Measurements from ENCODE around the gene JPT1. TPM values are rescaled to one million over a fixed set of nuclear protein-coding genes. Genes with fewer than 3 reads are reported as not detected.

JPT1 gene
- total and polyA plus RNA-seq, 7 donors, result 17.5 to 627 (median 19.1) TPM

DNA sequence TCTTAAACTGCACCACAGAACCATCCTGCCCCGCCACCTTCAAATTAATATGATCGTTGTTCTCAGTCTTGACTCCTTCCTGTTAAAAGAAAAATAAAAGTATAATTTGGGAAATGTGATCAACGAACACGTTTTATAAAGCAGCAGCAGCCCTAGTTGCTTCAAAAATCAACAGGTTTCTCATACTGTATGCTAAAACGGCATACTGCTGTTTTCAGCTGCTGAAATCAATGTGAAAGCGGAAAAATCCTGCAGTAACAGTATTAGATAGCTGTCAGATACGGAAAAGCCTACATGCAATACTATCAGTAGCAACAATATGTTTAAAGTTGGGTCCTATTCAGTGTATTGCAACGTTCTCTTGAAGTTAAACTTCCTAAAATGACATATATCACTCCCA, 26.8 kb upstream of the JPT1 start:
- TF ChIP-seq POLR2A (IDR thresholded peaks at IDR 0.05), result no peak
- TF ChIP-seq CTCF (IDR thresholded peaks at IDR 0.05), result no peak
- no peak for TF ChIP-seq EP300 (IDR thresholded peaks at IDR 0.05)
- no peak for TF ChIP-seq POLR2AphosphoS5 (IDR thresholded peaks at IDR 0.05)
- H3K9me3 ChIP-seq, result no peaks in the 10 kb centered on the region
- H3K4me1 ChIP-seq, result peaks cover 0 to 37% (median 25%) of the 10 kb centered on the region in 4 donors
- intact Hi-C loops (cut with DNase I), result loop anchor here (5.0 kb wide), 3 partner anchors 49 to 134 kb away; partner anchors contain the start of genes ATP5PD, KCTD2 and NT5C
- WGBS, 2 donors, result 8 to 10% methylated on average over 8 of the region's 8 CpGs
- peak overlapping the region; percentile 92 to 99 (median 98) for H3K27ac ChIP-seq
- peak overlapping the region; percentile 79 to 100 (median 100) for H3K4me3 ChIP-seq
- H3K36me3 ChIP-seq, result peaks cover 4 to 31% (median 13%) of the 10 kb centered on the region in 4 donors
- DNase-seq, result no peak
- H3K27me3 ChIP-seq, result no peaks in the 10 kb centered on the region

- intact Hi-C loops (cut with DNase I), result no loop called here
- Histone ChIP-seq H3K9me3 (no peaks in the 10 kb centered on the region), H3K4me1 (peaks cover 0 to 33% (median 23%) of the 10 kb centered on the region in 4 donors), H3K36me3 (peaks cover 16 to 58% (median 38%) of the 10 kb centered on the region in 4 donors), H3K27ac (no peak overlapping the region), H3K27me3 (no peaks in the 10 kb centered on the region), H3K4me3 (no peak overlapping the region)
- TF ChIP-seq POLR2AphosphoS5 (IDR thresholded peaks at IDR 0.05) (no peak), CTCF (IDR thresholded peaks at IDR 0.05) (no peak), POLR2A (IDR thresholded peaks at IDR 0.05) (no peak), EP300 (IDR thresholded peaks at IDR 0.05) (no peak)
- DNase-seq, result no peak
- WGBS, 2 donors, result 86 to 92% methylated on average over 6 of the region's 6 CpGs
These were observed 24.1 kb upstream of the JPT1 start for GRCh38 chr17:75178453-75178852.

DNA sequence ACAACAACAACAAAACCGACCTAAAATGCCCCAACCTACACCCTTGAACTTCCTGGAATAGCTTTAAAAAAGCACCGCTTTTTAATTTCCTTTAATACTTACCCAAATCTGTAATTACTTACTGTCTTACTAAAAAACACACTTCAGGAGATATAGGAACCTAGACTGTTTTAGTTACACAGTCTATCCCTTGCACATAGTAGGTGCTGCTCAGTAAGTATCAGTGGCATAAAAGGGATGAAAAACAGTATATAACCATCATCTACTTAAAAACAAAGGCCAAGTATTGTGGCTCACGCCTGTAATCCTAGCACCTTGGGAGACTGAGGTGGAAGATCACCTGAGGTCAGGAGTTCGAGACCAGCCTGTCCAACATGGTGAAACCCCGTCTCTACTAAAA, 22.3 kb upstream of the JPT1 start:
- no peak for DNase-seq
- no peak overlapping the region for H3K27ac ChIP-seq
- 83 to 89% methylated on average over 5 of the region's 5 CpGs for WGBS, 2 donors
- H3K27me3 ChIP-seq, result no peaks in the 10 kb centered on the region
- intact Hi-C loops (cut with DNase I), result no loop called here
- TF ChIP-seq CTCF (IDR thresholded peaks at IDR 0.05) (no peak), EP300 (IDR thresholded peaks at IDR 0.05) (no peak), POLR2AphosphoS5 (IDR thresholded peaks at IDR 0.05) (no peak), POLR2A (IDR thresholded peaks at IDR 0.05) (no peak)
- no peak overlapping the region for H3K4me3 ChIP-seq
- peaks cover 0 to 33% (median 23%) of the 10 kb centered on the region in 4 donors for H3K4me1 ChIP-seq
- no peaks in the 10 kb centered on the region for H3K9me3 ChIP-seq
- H3K36me3 ChIP-seq, result peaks cover 25 to 76% (median 46%) of the 10 kb centered on the region in 4 donors

DNA sequence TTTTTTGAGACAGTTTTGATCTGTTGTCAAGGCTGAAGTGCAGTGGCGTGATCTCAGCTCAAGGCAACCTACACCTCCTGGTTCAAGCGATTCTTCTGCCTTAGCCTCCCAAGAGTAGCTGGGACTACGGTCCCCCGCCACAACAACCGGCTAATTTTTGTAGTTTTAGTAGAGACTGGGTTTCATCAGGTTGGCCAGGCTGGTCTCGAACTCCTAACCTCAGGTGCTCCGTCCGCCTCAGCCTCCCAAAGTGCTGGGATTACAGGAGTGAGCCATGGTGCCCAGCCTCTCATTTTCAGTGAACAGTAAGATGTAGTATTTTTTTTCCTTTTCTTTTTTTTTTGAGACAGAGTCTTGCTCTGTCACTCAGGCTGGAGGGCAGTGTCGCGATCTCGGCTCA, 20.7 kb upstream of the JPT1 start:
- Histone ChIP-seq H3K9me3 (no peaks in the 10 kb centered on the region), H3K27ac (no peak overlapping the region), H3K4me3 (no peak overlapping the region), H3K27me3 (no peaks in the 10 kb centered on the region), H3K36me3 (peaks cover 25 to 88% (median 45%) of the 10 kb centered on the region in 4 donors), H3K4me1 (peaks cover 0 to 31% (median 9%) of the 10 kb centered on the region in 4 donors)
- intact Hi-C loops (cut with DNase I), result no loop called here
- TF ChIP-seq POLR2AphosphoS5 (IDR thresholded peaks at IDR 0.05) (no peak), CTCF (IDR thresholded peaks at IDR 0.05) (no peak), EP300 (IDR thresholded peaks at IDR 0.05) (no peak), POLR2A (IDR thresholded peaks at IDR 0.05) (no peak)
- WGBS, 2 donors, result 95% methylated on average over 11 of the region's 11 CpGs
- DNase-seq, result no peak

DNA sequence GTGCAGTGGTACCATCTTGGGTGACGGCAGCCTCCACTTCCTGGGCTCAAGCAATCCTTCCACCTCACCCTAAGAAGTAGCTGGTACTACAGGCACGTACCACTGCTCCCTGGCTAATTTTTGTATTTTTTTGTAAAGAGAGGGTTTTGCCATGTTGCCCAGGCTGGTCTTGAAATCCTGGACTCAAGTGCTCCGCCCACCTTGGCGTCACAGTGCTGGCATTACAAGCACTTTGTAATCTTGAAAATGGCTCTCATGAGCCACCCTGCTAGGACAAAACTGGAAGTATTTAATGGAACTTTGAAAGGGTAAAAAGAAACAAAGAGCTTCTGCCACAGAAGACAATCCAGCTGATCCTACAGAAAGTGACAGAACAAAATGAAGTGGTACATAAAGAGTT, 19.2 kb upstream of the JPT1 start:
- H3K36me3 ChIP-seq, result peaks cover 25 to 87% (median 45%) of the 10 kb centered on the region in 4 donors
- intact Hi-C loops (cut with DNase I), result no loop called here
- no peak for DNase-seq
- no peak for TF ChIP-seq POLR2A (IDR thresholded peaks at IDR 0.05)
- TF ChIP-seq CTCF (IDR thresholded peaks at IDR 0.05), result no peak
- no peak for TF ChIP-seq EP300 (IDR thresholded peaks at IDR 0.05)
- TF ChIP-seq POLR2AphosphoS5 (IDR thresholded peaks at IDR 0.05), result no peak
- H3K27me3 ChIP-seq, result no peaks in the 10 kb centered on the region
- WGBS, 2 donors, result 86 to 89% methylated on average over 4 of the region's 4 CpGs
- no peak overlapping the region for H3K27ac ChIP-seq
- no peak overlapping the region for H3K4me3 ChIP-seq
- no peaks in the 10 kb centered on the region for H3K9me3 ChIP-seq
- H3K4me1 ChIP-seq, result peaks cover 0 to 17% (median 2%) of the 10 kb centered on the region in 4 donors
